Peyer's patch (tissue), 4 donors: ENCODE results near the gene SUB1.

Source experiments
- CTCF ChIP-seq, 6 experiments: fragments of 450-650 bp in 4 of 6; fragments of 200-600 bp in 2 of 6; sonication (generic) in 1 of 6; IDR thresholded peaks; one replicate each; pipeline ENCODE4 v1.5.1; 2017 to 2019; ENCODE audit warnings: antibody characterized with exemption in 6 of 6, mild to moderate bottlenecking in 3 of 6, moderate library complexity in 1 of 6
- POLR2A ChIP-seq, 2 donors: fragments of 450-650 bp; IDR thresholded peaks; one replicate each; pipeline ENCODE4 v1.5.1; 2017; ENCODE audit warnings: antibody characterized with exemption in 2 of 2, mild to moderate bottlenecking in 2 of 2, moderate library complexity in 2 of 2

DNA sequence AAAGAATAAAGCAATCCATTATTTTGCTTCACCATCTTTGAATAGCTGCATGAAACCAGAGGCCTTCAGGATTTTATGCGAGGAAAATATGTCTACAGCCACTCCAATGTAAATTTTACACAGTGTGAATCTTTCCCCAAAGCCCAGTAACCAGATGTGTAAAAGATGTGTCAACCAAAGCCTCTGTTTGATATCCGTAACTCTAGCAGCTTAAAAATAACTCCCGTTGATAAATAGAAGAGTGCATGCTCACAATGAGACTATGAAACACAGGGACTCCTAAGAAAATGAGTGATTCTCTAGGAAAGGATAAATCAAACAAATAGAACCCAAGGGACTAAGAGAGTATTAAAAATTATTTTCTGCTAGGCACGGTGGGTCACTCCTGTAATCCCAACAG is 65.7 kb downstream of the SUB1 start:
- TF ChIP-seq CTCF (IDR thresholded peaks at IDR 0.05) (no peak), POLR2A (IDR thresholded peaks at IDR 0.05) (no peak)
